ENCODE results near the gene KIF26A. TPM values are rescaled to one million over a fixed set of nuclear protein-coding genes. Genes with fewer than 3 reads are reported as not detected.

KIF26A gene
- total and polyA plus RNA-seq, 2 of the 4 experiments (the other 2 are of a cell fraction), result not detected

- CTCF ChIA-PET, result no interaction called here
These were observed 82.1 kb downstream of the KIF26A start for GRCh38 chr14:104220215-104221070.

More at GRCh38 chr14:104220215-104221070, 82.1 kb downstream of the KIF26A start:
- no peaks in the 10 kb centered on the region for H3K4me1 ChIP-seq (ENCODE audit: control insufficient read depth, insufficient read depth, low read length)
- in situ Hi-C loops (cut with MboI; ENCODE audit: low sequenced_read_pairs) (no loop called here), dilution Hi-C loops (cut with HindIII; ENCODE audit: low sequenced_read_pairs, unreplicated experiment) (no loop called here), intact Hi-C loops (cut with micrococcal nuclease) (no loop called here)
- H2BK5ac ChIP-seq (ENCODE audit: low read depth, low read length, poor library complexity, severe bottlenecking), result no peak overlapping the region
- no peak overlapping the region for H2BK20ac ChIP-seq (ENCODE audit: low read depth, low read length)
- H3K36me3 ChIP-seq (ENCODE audit: control insufficient read depth, insufficient read depth, low read length), result no peaks in the 10 kb centered on the region
- H4K5ac ChIP-seq (ENCODE audit: low read depth, low read length), result no peak overlapping the region
- 39% methylated on average over 13 of the region's 40 CpGs; no CpG with 5 or more reads in 1 of the 2 experiments for WGBS, 2 experiments (ENCODE audit: extremely low coverage in 2 of 2, insufficient read length in 1 of 2)
- no peaks in the 10 kb centered on the region for H3K9me1 ChIP-seq (ENCODE audit: insufficient read depth, low read length)
- H2BK120ac ChIP-seq (ENCODE audit: low read depth, low read length), result no peak overlapping the region
- H3K14ac ChIP-seq (replicated peaks; ENCODE audit: low read depth, low read length), result no peak overlapping the region
- no peak overlapping the region for H2BK15ac ChIP-seq (ENCODE audit: low read depth, low read length)
- no peak overlapping the region for H2AFZ ChIP-seq (replicated peaks; ENCODE audit: low read length, poor library complexity)
- no peaks in the 10 kb centered on the region for H3K79me1 ChIP-seq (ENCODE audit: low read depth in 1 of 2, low read length in 2 of 2)
- TF ChIP-seq, protein P1, sequence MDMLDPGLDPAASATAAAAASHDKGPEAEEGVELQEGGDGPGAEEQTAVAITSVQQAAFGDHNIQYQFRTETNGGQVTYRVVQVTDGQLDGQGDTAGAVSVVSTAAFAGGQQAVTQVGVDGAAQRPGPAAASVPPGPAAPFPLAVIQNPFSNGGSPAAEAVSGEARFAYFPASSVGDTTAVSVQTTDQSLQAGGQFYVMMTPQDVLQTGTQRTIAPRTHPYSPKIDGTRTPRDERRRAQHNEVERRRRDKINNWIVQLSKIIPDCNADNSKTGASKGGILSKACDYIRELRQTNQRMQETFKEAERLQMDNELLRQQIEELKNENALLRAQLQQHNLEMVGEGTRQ (IDR thresholded peaks at IDR 0.05; ENCODE audit: low read depth, low read length), result no peak
- no peak for TF ChIP-seq FOS (IDR thresholded peaks at IDR 0.05; ENCODE audit: low read depth, low read length)
- TF ChIP-seq BHLHE40 (IDR thresholded peaks at IDR 0.05; ENCODE audit: low read depth, low read length), result no peak
- TF ChIP-seq, protein P2, sequence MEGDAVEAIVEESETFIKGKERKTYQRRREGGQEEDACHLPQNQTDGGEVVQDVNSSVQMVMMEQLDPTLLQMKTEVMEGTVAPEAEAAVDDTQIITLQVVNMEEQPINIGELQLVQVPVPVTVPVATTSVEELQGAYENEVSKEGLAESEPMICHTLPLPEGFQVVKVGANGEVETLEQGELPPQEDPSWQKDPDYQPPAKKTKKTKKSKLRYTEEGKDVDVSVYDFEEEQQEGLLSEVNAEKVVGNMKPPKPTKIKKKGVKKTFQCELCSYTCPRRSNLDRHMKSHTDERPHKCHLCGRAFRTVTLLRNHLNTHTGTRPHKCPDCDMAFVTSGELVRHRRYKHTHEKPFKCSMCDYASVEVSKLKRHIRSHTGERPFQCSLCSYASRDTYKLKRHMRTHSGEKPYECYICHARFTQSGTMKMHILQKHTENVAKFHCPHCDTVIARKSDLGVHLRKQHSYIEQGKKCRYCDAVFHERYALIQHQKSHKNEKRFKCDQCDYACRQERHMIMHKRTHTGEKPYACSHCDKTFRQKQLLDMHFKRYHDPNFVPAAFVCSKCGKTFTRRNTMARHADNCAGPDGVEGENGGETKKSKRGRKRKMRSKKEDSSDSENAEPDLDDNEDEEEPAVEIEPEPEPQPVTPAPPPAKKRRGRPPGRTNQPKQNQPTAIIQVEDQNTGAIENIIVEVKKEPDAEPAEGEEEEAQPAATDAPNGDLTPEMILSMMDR (conservative IDR thresholded peaks at IDR 0.05; ENCODE audit: low read depth, low read length), result no peak
- no peak for TF ChIP-seq MAZ (IDR thresholded peaks at IDR 0.05; ENCODE audit: borderline replicate concordance, low read depth, low read length)
- no peak for TF ChIP-seq RFX5 (IDR thresholded peaks at IDR 0.05; ENCODE audit: low read depth, low read length)
- TF ChIP-seq CHD1 (IDR thresholded peaks at IDR 0.05; ENCODE audit: low read depth, low read length), result no peak
- TF ChIP-seq CEBPB (IDR thresholded peaks at IDR 0.05; ENCODE audit: low read depth, low read length), result no peak
- TF ChIP-seq RCOR1 (IDR thresholded peaks at IDR 0.05; ENCODE audit: insufficient replicate concordance, low read length), result no peak
- TF ChIP-seq SMC3 (IDR thresholded peaks at IDR 0.05; ENCODE audit: low read depth, low read length), result no peak
- no peak for TF ChIP-seq RAD21 (IDR thresholded peaks at IDR 0.05; ENCODE audit: low read length)
- POLR2A ChIA-PET (ENCODE audit: unreplicated experiment), result no interaction called here
- peaks cover 50% of the 10 kb centered on the region; the same call in 1 of the 2 replicates for H3K9me3 ChIP-seq (ENCODE audit: control insufficient read depth, insufficient read depth, low read length)
- no peaks in the 10 kb centered on the region for H4K20me1 ChIP-seq (ENCODE audit: insufficient read depth, low read length)
- H3K18ac ChIP-seq (ENCODE audit: low read depth, low read length), result no peak overlapping the region
- H3K9ac ChIP-seq (ENCODE audit: low read depth, low read length), result no peak overlapping the region
- no peaks in the 10 kb centered on the region for H3K27me3 ChIP-seq (ENCODE audit: control insufficient read depth, insufficient read depth, low read length)
- no TSS peak for BruUV-seq (replicated peaks)
- no peak overlapping the region for H3K27ac ChIP-seq (ENCODE audit: insufficient read depth, low read length)
- H2AK5ac ChIP-seq (ENCODE audit: low read depth, low read length), result no peak overlapping the region
- no peak overlapping the region for H3K4ac ChIP-seq (ENCODE audit: low read depth, low read length)
- no peak for ATAC-seq (ENCODE audit: low read depth)
- no peak overlapping the region for H2AK9ac ChIP-seq (replicated peaks; ENCODE audit: low read depth, low read length, poor library complexity)
- H4K8ac ChIP-seq (ENCODE audit: low read depth in 2 of 2, low read length in 2 of 2), result no peak overlapping the region
- no peak overlapping the region for H3K23ac ChIP-seq (ENCODE audit: low read depth, low read length)
- H3K56ac ChIP-seq (ENCODE audit: extremely low read depth, insufficient read depth, low read length), result no peak overlapping the region
- H3K4me2 ChIP-seq (ENCODE audit: low read depth, low read length), result no peak overlapping the region
- no peak overlapping the region for H4K91ac ChIP-seq (ENCODE audit: insufficient read depth, low read depth, low read length)
- H3K4me3 ChIP-seq (ENCODE audit: insufficient read depth, low read depth, low read length), result no peak overlapping the region
- DNase-seq, result no peak

Measured in IMR-90 (cell line).